ENCODE results near the gene C2CD4A. TPM values are rescaled to one million over a fixed set of nuclear protein-coding genes. Genes with fewer than 3 reads are reported as not detected.
A peak's percentile ranks its signal among the peaks of the same experiment; 100 is the strongest.

C2CD4A gene
- total and polyA plus RNA-seq, 8 donors: 1.2 to 16.1 (median 2.7) TPM

DNA sequence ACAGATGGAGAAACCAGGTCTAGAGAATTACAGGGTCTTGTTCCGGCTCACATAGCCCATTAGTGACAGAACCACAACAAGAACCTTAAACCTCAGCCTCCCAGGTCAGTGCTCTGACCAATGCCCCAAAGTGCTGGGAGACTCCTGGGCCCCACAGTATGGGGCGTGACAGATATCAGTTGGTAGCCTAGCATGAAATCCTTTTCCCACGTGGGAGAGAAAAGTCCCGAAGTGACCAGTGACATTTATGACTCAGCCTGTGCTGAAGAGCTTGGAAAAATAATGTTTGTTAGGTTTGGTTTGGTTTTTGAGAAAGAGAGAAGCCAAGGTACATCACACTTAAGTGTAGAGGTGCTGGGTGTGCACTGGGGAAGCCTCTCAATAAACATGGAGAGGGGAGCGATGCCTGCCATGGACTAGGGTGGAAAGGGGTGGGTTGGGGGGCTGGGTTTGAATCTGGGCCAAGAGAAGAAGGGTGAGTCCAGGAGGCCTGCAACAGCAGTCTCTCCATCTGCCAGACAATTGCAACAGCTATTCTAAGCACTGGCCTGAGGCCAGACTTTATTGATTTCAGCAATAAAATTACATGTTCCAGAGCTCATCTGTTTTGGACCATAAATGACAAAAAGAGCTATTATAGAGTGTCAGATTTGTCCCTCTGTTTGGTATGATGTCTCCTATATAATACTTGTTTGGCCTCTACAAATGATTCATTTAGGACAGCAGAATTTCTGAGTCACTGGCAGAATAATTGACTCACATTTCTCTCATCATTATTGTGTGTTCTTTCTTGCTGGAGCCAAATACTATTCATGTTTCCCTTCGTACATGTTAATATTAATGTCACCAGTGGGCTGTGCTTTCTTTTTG is 43.4 kb downstream of the C2CD4A start:
- no peaks in the 10 kb centered on the region for H3K9me3 ChIP-seq
- ATAC-seq (peak; percentile 22 to 65 (median 36)), FAIRE-seq (no peak), DNase-seq (peak in 3 of 6 donors; percentile 42 to 55 (median 48))
- H3K27me3 ChIP-seq: no peaks in the 10 kb centered on the region
- 32 to 35% methylated on average over 6 of the region's 6 CpGs for WGBS, 2 donors
- peak overlapping the region in 2 of 4 donors; percentile 76 to 84 for H3K27ac ChIP-seq
- peaks cover 32 to 38% (median 38%) of the 10 kb centered on the region in 3 donors for H3K4me1 ChIP-seq
- TF ChIP-seq, protein P1, sequence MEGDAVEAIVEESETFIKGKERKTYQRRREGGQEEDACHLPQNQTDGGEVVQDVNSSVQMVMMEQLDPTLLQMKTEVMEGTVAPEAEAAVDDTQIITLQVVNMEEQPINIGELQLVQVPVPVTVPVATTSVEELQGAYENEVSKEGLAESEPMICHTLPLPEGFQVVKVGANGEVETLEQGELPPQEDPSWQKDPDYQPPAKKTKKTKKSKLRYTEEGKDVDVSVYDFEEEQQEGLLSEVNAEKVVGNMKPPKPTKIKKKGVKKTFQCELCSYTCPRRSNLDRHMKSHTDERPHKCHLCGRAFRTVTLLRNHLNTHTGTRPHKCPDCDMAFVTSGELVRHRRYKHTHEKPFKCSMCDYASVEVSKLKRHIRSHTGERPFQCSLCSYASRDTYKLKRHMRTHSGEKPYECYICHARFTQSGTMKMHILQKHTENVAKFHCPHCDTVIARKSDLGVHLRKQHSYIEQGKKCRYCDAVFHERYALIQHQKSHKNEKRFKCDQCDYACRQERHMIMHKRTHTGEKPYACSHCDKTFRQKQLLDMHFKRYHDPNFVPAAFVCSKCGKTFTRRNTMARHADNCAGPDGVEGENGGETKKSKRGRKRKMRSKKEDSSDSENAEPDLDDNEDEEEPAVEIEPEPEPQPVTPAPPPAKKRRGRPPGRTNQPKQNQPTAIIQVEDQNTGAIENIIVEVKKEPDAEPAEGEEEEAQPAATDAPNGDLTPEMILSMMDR (IDR thresholded peaks at IDR 0.05): no peak
- H3K4me3 ChIP-seq: no peak overlapping the region
- intact Hi-C loops (cut with DNase I): no loop called here
- no peaks in the 10 kb centered on the region for H3K36me3 ChIP-seq

DNA sequence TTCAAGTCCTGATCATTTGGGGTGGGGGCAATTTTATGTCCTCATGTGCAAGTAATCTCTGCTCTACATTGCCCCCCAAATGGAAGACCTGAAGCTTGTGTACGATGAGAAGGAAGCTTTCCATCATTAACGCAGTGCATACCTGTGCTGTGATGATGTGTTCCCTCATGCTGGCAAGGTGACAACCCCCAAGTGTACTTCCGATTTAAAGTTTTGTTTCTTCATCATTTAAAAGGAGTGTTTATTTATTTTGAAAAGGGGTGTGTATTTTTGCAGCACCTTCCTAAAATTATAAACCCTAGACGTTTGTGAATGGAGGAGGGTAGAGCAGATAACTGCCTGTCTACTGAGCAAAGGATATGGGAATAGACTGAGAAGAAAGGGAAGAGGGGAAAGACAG is 45.3 kb downstream of the C2CD4A start:
- ATAC-seq (no peak), DNase-seq (no peak), FAIRE-seq (no peak)
- Histone ChIP-seq H3K4me3 (no peak overlapping the region), H3K27ac (peak overlapping the region in 2 of 4 donors; percentile 72 to 80), H3K4me1 (peaks cover 40 to 50% (median 44%) of the 10 kb centered on the region in 3 donors), H3K9me3 (no peaks in the 10 kb centered on the region), H3K27me3 (no peaks in the 10 kb centered on the region), H3K36me3 (no peaks in the 10 kb centered on the region)
- 79 to 86% methylated on average over 4 of the region's 4 CpGs for WGBS, 2 donors
- intact Hi-C loops (cut with DNase I): no loop called here
- TF ChIP-seq, protein P1 (IDR thresholded peaks at IDR 0.05): no peak

DNA sequence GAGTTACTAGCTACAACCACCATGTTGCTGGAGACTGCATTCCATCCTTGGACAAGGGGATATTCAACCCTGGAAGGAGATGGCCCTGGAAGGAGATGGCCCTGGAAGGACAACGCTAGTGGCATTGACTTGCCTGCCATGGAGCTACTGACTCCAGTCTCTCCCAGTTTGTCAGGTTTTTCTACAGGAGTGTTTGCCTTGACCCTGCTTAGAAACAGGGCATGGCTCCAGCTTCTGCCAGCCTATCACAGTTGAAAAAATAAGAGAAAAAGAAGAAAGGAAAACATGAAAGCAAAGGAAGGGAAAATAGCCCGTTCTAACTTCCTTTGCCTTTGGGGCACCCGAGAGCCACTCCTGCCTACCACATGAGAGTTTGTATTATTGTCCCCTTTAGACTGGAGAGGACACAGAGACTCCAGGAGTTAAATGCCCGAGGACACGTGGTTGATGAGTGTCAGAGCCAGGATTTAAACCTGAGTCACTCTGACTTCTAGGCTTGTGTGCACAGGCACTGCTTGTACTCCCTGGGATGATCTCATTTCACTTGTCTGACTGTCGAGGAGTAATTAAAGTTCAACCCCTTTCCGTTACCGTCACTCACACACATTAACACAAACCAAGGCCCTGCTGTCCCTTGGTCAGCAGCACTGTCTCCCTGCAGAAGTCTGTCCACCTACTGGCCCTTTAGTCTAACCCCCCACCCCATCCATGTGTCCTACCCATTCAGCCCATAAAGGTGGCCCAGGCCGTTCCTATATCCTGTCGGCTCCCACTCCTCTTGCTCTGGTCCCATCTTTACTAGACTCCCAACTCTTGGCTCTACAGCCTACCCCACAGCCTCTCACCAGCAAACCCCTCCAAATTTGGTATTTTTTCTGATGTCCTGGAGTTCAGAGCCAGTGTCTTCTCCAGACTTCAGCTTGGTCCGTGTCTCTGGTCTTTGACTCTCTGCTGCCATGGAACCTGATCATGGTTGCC is 46.1 kb downstream of the C2CD4A start:
- TF ChIP-seq, protein P1 (IDR thresholded peaks at IDR 0.05): no peak
- Histone ChIP-seq H3K27me3 (no peaks in the 10 kb centered on the region), H3K9me3 (no peaks in the 10 kb centered on the region), H3K4me3 (no peak overlapping the region), H3K4me1 (peaks cover 31 to 42% (median 39%) of the 10 kb centered on the region in 3 donors), H3K36me3 (no peaks in the 10 kb centered on the region), H3K27ac (peak overlapping the region; percentile 43 to 80 (median 67))
- ATAC-seq (peak; percentile 83 to 92 (median 86)), FAIRE-seq (no peak), DNase-seq (peak in 4 of 6 donors; percentile 36 to 78 (median 65))
- intact Hi-C loops (cut with DNase I): no loop called here
- 41 to 45% methylated on average over 11 of the region's 11 CpGs for WGBS, 2 donors

DNA sequence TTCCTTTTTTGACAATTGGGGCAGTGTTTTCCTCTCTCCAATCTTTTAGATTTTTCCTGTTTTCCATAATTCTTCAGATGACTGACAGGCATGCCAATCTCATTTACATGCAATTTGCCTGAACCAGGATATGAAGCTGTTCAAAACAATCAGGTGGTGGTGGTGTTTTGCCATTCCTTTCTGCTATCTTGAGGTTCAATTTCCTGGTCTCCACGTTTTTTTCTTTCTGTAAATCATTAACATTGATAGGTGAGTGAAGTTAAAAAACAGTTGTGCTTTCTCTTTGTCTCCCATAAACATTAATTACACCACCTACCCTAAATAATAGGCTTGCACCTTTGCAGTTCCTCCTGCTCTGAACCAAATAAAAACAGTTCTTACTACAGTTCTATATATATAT is 49.1 kb downstream of the C2CD4A start:
- FAIRE-seq: peak; percentile 51
- no peaks in the 10 kb centered on the region for H3K9me3 ChIP-seq
- DNase-seq: no peak
- intact Hi-C loops (cut with DNase I): no loop called here
- peaks cover 22 to 41% (median 26%) of the 10 kb centered on the region in 3 donors for H3K4me1 ChIP-seq
- WGBS, 2 donors: 3 to 16% methylated on average over 1 of the region's 1 CpG
- H3K27ac ChIP-seq: peak overlapping the region; percentile 6 to 82 (median 48)
- H3K36me3 ChIP-seq: no peaks in the 10 kb centered on the region
- H3K27me3 ChIP-seq: no peaks in the 10 kb centered on the region
- H3K4me3 ChIP-seq: no peak overlapping the region
- TF ChIP-seq, protein P1 (IDR thresholded peaks at IDR 0.05): no peak
- peak; percentile 39 to 64 (median 51) for ATAC-seq

Data from pancreas (tissue), 10 donors.